Smooth muscle cell (in vitro differentiated cells): ENCODE results near the gene BAZ1B. TPM values are rescaled to one million over a fixed set of nuclear protein-coding genes. Genes with fewer than 3 reads are reported as not detected.
"Not testable (repeated sequence)": the region's sequence is repeated elsewhere in the genome, so short reads cannot be mapped to it uniquely, and the experiment has no call there.

ENCODE experiments used
- DNase-seq: peaks from one replicate; lab custom pipeline; 2025; ENCODE audit not compliant: unreplicated experiment; lab: John Stamatoyannopoulos, UW
- H2AFZ ChIP-seq: fragments of 200-600 bp; sonication (generic); 2 replicates; pipeline ENCODE4 v1.6.0; 2016; ENCODE audit warnings: antibody characterized with exemption, low read depth, mild to moderate bottlenecking
- H3F3A ChIP-seq: fragments of 200-600 bp; sonication (generic); 2 replicates; pipeline ENCODE4 v1.6.0; 2017; ENCODE audit warnings: antibody characterized with exemption, low read depth
- H3K27ac ChIP-seq: fragments of 200-600 bp; sonication (generic); 2 replicates; pipeline ENCODE4 v1.5.1; 2016; ENCODE audit warnings: low read depth, mild to moderate bottlenecking
- H3K27me3 ChIP-seq: fragments of 200-600 bp; sonication (generic); 2 replicates; pipeline ENCODE4 v1.6.1; 2016; ENCODE audit warnings: low read depth, mild to moderate bottlenecking
- H3K36me3 ChIP-seq: fragments of 200-600 bp; sonication (generic); 2 replicates; pipeline ENCODE4 v1.5.1; 2016; ENCODE audit warnings: low read depth
- H3K4me1 ChIP-seq: fragments of 200-600 bp; sonication (generic); 2 replicates; pipeline ENCODE4 v1.5.1; 2016; ENCODE audit warnings: low read depth
- H3K4me2 ChIP-seq: fragments of 200-600 bp; sonication (generic); 2 replicates; pipeline ENCODE4 v1.6.0; 2016; ENCODE audit warnings: mild to moderate bottlenecking
- H3K4me3 ChIP-seq: fragments of 200-600 bp; sonication (generic); 2 replicates; pipeline ENCODE4 v1.5.1; 2016; ENCODE audit warnings: mild to moderate bottlenecking
- H3K79me2 ChIP-seq: fragments of 200-600 bp; sonication (generic); 2 replicates; pipeline ENCODE4 v1.6.0; 2016; ENCODE audit warnings: low read depth, mild to moderate bottlenecking
- H3K9ac ChIP-seq: fragments of 200-600 bp; sonication (generic); 2 replicates; pipeline ENCODE4 v1.6.0; 2016; ENCODE audit warnings: low read depth
- H3K9me3 ChIP-seq: fragments of 200-600 bp; sonication (generic); replicated peaks from 2 replicates; pipeline ENCODE4 v1.5.1; 2016; ENCODE audit warnings: low read depth
- H4K20me1 ChIP-seq: fragments of 200-600 bp; sonication (generic); 2 replicates; pipeline ENCODE4 v1.6.0; 2016; ENCODE audit warnings: low read depth
- WGBS: methylation state at CpG from one replicate; pipeline ENCODE4 v1.1.7; 2016; ENCODE audit warnings: low lambda C conversion rate; 5-methylcytosine and 5-hydroxymethylcytosine counted together
- polyA plus RNA-seq: library from polyadenylated mRNA; unstranded; fragments of >200 nt; fragmentation: Nextera tagmentation; extraction: Ambion mirVana; gene quantifications from 2 replicates; pipeline ENCODE4 v1.2.1, GENCODE V29; 2016
- total RNA-seq: library from RNA; depleted of rRNA; stranded (reverse); fragments of >200 nt; gene quantifications from 2 replicates; pipeline ENCODE4 v1.2.3, GENCODE V29; 2014
- TF ChIP-seq, protein P1 (sequence below): fragments of 200-600 bp; sonication (generic); IDR thresholded peaks from 2 replicates; pipeline ENCODE4 v1.5.1; 2017; ENCODE audit warnings: borderline replicate concordance, mild to moderate bottlenecking, antibody characterized with exemption; ENCODE audit not compliant: insufficient read depth, poor library complexity, severe bottlenecking

The BAZ1B gene
- total and polyA plus RNA-seq, 2 experiments from 2014 or later = 20.1 to 43.9 TPM

- H3K36me3 ChIP-seq = peaks cover 28% of the 10 kb centered on the region
Observed at GRCh38 chr7:73478549-73478948, 43.5 kb downstream of the BAZ1B start.

DNA sequence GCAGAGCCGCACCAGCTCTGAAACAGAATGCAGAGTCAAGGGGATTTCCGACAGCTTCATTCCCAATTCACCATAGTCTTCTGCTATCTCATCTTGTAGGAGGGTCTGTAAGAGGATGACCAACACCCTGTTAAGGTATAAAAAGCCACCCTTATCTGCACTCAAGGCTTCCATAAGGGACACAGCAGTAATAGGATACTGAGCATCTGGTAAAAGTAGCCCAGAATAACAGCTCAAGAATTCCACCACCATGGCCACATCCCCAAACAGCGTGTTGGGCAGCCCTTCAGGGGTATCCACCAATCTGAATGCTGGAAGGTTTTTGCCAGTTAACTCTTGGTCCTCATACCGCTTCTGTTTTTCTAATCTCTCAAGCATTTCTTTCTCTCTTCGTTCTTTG lies 44.7 kb downstream of the BAZ1B start:
- no peak for DNase-seq
- Histone ChIP-seq H3K9ac (no peak overlapping the region), H3K27ac (no peak overlapping the region), H2AFZ (no peak overlapping the region), H3K36me3 (peaks cover 25% of the 10 kb centered on the region), H3K4me1 (no peaks in the 10 kb centered on the region), H3K27me3 (no peaks in the 10 kb centered on the region), H4K20me1 (peaks cover 66% of the 10 kb centered on the region), H3K9me3 (no peaks in the 10 kb centered on the region), H3F3A (no peaks in the 10 kb centered on the region), H3K4me2 (no peak overlapping the region), H3K4me3 (no peak overlapping the region), H3K79me2 (peaks cover 50% of the 10 kb centered on the region)
- WGBS = 80% methylated on average over 5 of the region's 5 CpGs
- TF ChIP-seq, protein P1, sequence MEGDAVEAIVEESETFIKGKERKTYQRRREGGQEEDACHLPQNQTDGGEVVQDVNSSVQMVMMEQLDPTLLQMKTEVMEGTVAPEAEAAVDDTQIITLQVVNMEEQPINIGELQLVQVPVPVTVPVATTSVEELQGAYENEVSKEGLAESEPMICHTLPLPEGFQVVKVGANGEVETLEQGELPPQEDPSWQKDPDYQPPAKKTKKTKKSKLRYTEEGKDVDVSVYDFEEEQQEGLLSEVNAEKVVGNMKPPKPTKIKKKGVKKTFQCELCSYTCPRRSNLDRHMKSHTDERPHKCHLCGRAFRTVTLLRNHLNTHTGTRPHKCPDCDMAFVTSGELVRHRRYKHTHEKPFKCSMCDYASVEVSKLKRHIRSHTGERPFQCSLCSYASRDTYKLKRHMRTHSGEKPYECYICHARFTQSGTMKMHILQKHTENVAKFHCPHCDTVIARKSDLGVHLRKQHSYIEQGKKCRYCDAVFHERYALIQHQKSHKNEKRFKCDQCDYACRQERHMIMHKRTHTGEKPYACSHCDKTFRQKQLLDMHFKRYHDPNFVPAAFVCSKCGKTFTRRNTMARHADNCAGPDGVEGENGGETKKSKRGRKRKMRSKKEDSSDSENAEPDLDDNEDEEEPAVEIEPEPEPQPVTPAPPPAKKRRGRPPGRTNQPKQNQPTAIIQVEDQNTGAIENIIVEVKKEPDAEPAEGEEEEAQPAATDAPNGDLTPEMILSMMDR = no peak

More at GRCh38 chr7:73478549-73478948, 43.5 kb downstream of the BAZ1B start:
- TF ChIP-seq, protein P1 = no peak
- peaks cover 52% of the 10 kb centered on the region for H3K79me2 ChIP-seq
- no peaks in the 10 kb centered on the region for H3F3A ChIP-seq
- no peaks in the 10 kb centered on the region for H3K27me3 ChIP-seq
- DNase-seq = no peak
- no peak overlapping the region for H3K4me2 ChIP-seq
- H3K9me3 ChIP-seq = no peaks in the 10 kb centered on the region
- H3K27ac ChIP-seq = peak overlapping the region; percentile 9
- peaks cover 68% of the 10 kb centered on the region for H4K20me1 ChIP-seq
- H2AFZ ChIP-seq = no peak overlapping the region
- no peak overlapping the region for H3K4me3 ChIP-seq
- peaks cover 4% of the 10 kb centered on the region for H3K4me1 ChIP-seq
- H3K9ac ChIP-seq = no peak overlapping the region

GRCh38 chr7:73470208-73470607 lies 51.9 kb downstream of the BAZ1B start:
- DNase-seq = no peak
- peaks cover 58% of the 10 kb centered on the region for H4K20me1 ChIP-seq
- H3K36me3 ChIP-seq = peaks cover 37% of the 10 kb centered on the region
- TF ChIP-seq, protein P1 = no peak
- no peak overlapping the region for H3K4me2 ChIP-seq
- H3K4me3 ChIP-seq = no peak overlapping the region
- no peak overlapping the region for H3K9ac ChIP-seq
- H2AFZ ChIP-seq = no peak overlapping the region
- no peak overlapping the region for H3K27ac ChIP-seq
- H3K79me2 ChIP-seq = peaks cover 45% of the 10 kb centered on the region
- no peaks in the 10 kb centered on the region for H3F3A ChIP-seq
- H3K4me1 ChIP-seq = no peaks in the 10 kb centered on the region
- H3K9me3 ChIP-seq = no peaks in the 10 kb centered on the region
- H3K27me3 ChIP-seq = no peaks in the 10 kb centered on the region
- WGBS = 99% methylated on average over 5 of the region's 5 CpGs

GRCh38 chr7:73467046-73467445 lies 55.0 kb downstream of the BAZ1B start:
- Histone ChIP-seq H3K79me2 (peaks cover 16% of the 10 kb centered on the region), H3K36me3 (peaks cover 57% of the 10 kb centered on the region), H4K20me1 (peaks cover 29% of the 10 kb centered on the region)
- 96% methylated on average over 6 of the region's 6 CpGs for WGBS
- not testable (repeated sequence) for H3K9ac ChIP-seq, H3K9me3 ChIP-seq, H3K27me3 ChIP-seq, H3K4me3 ChIP-seq, H3K4me1 ChIP-seq, H3K4me2 ChIP-seq, H2AFZ ChIP-seq, H3K27ac ChIP-seq, H3F3A ChIP-seq, DNase-seq
